Measurements from ENCODE around the gene GNB2.

The GNB2 gene

GRCh38 chr7:100626530-100627237, 46.9 kb upstream of the GNB2 start:
- Histone ChIP-seq H3K36me3 (replicated peaks; ENCODE audit: insufficient read depth, low read length) (no peaks in the 10 kb centered on the region), H3K27ac (ENCODE audit: low read length) (no peak overlapping the region), H3K4me1 (ENCODE audit: low read length) (no peaks in the 10 kb centered on the region), H3K27me3 (replicated peaks; ENCODE audit: insufficient read depth, low read length) (peaks cover 79% of the 10 kb centered on the region), H3K79me2 (ENCODE audit: low read length) (no peaks in the 10 kb centered on the region), H3K9me2 (replicated peaks; ENCODE audit: insufficient read depth, low read length) (no peaks in the 10 kb centered on the region), H3K9ac (ENCODE audit: low read length) (no peak overlapping the region), H3K9me3 (replicated peaks; ENCODE audit: insufficient read depth, low read length) (no peaks in the 10 kb centered on the region), H3K4me3 (ENCODE audit: low read length) (peak overlapping the region; percentile 47), H4K20me1 (ENCODE audit: insufficient read depth, low read length) (no peaks in the 10 kb centered on the region), H3F3A (ENCODE audit: insufficient read depth, low read length) (no peaks in the 10 kb centered on the region), H2AFZ (ENCODE audit: low read length) (peak overlapping the region; percentile 72), H3K4me2 (ENCODE audit: low read depth, low read length) (peak overlapping the region; percentile 86)
- TF ChIP-seq EZH2phosphoT487 (IDR thresholded peaks at IDR 0.05; ENCODE audit: low read length), result no peak
- no peak for TF ChIP-seq EZH2 (optimal IDR thresholded peaks at IDR 0.05; ENCODE audit: low read depth, low read length)
- TF ChIP-seq CTCF (IDR thresholded peaks at IDR 0.05; ENCODE audit: low read length), result no peak
- peak; percentile 68 for DNase-seq

DNA sequence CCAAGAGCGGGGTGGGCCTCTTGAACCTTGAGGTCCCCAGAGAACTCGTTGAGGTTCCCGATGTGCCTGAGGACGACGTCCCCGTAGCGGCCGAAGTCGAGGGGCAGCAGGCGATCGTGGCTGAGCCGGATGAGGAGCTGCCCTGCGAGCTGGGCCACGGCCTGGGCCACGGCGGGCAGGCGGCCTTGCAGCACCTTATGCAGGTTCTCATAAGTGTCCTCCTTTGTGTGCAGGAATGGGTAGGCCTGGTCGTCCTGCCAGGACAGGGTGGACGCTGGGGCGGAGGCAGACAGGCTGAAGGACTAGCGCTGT, 46.3 kb upstream of the GNB2 start:
- H3K4me2 ChIP-seq (ENCODE audit: low read depth, low read length), result peak overlapping the region; percentile 86; the same call in 1 of the 2 replicates
- H3K79me2 ChIP-seq (ENCODE audit: low read length), result no peaks in the 10 kb centered on the region
- no peak overlapping the region for H3K9ac ChIP-seq (ENCODE audit: low read length)
- H3K4me1 ChIP-seq (ENCODE audit: low read length), result no peaks in the 10 kb centered on the region
- H3K4me3 ChIP-seq (ENCODE audit: low read length), result no peak overlapping the region
- H3K9me3 ChIP-seq (replicated peaks; ENCODE audit: insufficient read depth, low read length), result no peaks in the 10 kb centered on the region
- no peak for DNase-seq
- H3K36me3 ChIP-seq (replicated peaks; ENCODE audit: insufficient read depth, low read length), result no peaks in the 10 kb centered on the region
- TF ChIP-seq CTCF (IDR thresholded peaks at IDR 0.05; ENCODE audit: low read length), result no peak
- TF ChIP-seq EZH2phosphoT487 (IDR thresholded peaks at IDR 0.05; ENCODE audit: low read length), result no peak
- TF ChIP-seq EZH2 (optimal IDR thresholded peaks at IDR 0.05; ENCODE audit: low read depth, low read length), result no peak
- H3K27ac ChIP-seq (ENCODE audit: low read length), result no peak overlapping the region
- H2AFZ ChIP-seq (ENCODE audit: low read length), result no peak overlapping the region
- peaks cover 79% of the 10 kb centered on the region for H3K27me3 ChIP-seq (replicated peaks; ENCODE audit: insufficient read depth, low read length)
- no peaks in the 10 kb centered on the region for H3K9me2 ChIP-seq (replicated peaks; ENCODE audit: insufficient read depth, low read length)
- no peaks in the 10 kb centered on the region for H3F3A ChIP-seq (ENCODE audit: insufficient read depth, low read length)
- H4K20me1 ChIP-seq (ENCODE audit: insufficient read depth, low read length), result no peaks in the 10 kb centered on the region

- Histone ChIP-seq H3K27me3 (replicated peaks; ENCODE audit: insufficient read depth, low read length) (peaks cover 80% of the 10 kb centered on the region), H3K9me3 (replicated peaks; ENCODE audit: insufficient read depth, low read length) (no peaks in the 10 kb centered on the region), H3F3A (ENCODE audit: insufficient read depth, low read length) (no peaks in the 10 kb centered on the region), H3K27ac (ENCODE audit: low read length) (no peak overlapping the region), H3K9ac (ENCODE audit: low read length) (no peak overlapping the region), H3K79me2 (ENCODE audit: low read length) (no peaks in the 10 kb centered on the region), H3K36me3 (replicated peaks; ENCODE audit: insufficient read depth, low read length) (no peaks in the 10 kb centered on the region), H3K4me2 (ENCODE audit: low read depth, low read length) (no peak overlapping the region), H3K9me2 (replicated peaks; ENCODE audit: insufficient read depth, low read length) (no peaks in the 10 kb centered on the region), H3K4me3 (ENCODE audit: low read length) (no peak overlapping the region), H2AFZ (ENCODE audit: low read length) (no peak overlapping the region), H3K4me1 (ENCODE audit: low read length) (no peaks in the 10 kb centered on the region), H4K20me1 (ENCODE audit: insufficient read depth, low read length) (no peaks in the 10 kb centered on the region)
- DNase-seq, result peak; percentile 46
- TF ChIP-seq EZH2 (optimal IDR thresholded peaks at IDR 0.05; ENCODE audit: low read depth, low read length) (no peak), CTCF (IDR thresholded peaks at IDR 0.05; ENCODE audit: low read length) (peak; percentile 37), EZH2phosphoT487 (IDR thresholded peaks at IDR 0.05; ENCODE audit: low read length) (no peak)
Measured at GRCh38 chr7:100629117-100629716, 44.3 kb upstream of the GNB2 start.
